AG04450 (cell line): ENCODE results near the gene TRAPPC2L. TPM values are rescaled to one million over a fixed set of nuclear protein-coding genes. Genes with fewer than 3 reads are reported as not detected.

Experiments used
- CTCF ChIA-PET: fragments of 300-600, 350-600 bp; formaldehyde crosslinking; extraction: SDS; loops from one replicate; lab custom pipeline; 2022; ENCODE audit warnings: antibody characterized with exemption, inconsistent platforms; lab: Charles Lee
- POLR2A ChIA-PET: fragments of 350-600 bp; formaldehyde crosslinking; extraction: SDS; loops from one replicate; lab custom pipeline; 2021; ENCODE audit warnings: antibody characterized with exemption, inconsistent platforms; lab: Yijun Ruan, JAX
- DNase-seq: peaks from one replicate; pipeline ENCODE4 v3.0.0-alpha.2; 2011; ENCODE audit warnings: low read depth, low spot score
- H3K27ac ChIP-seq: one replicate; pipeline ENCODE4 v1.5.1; 2012; ENCODE audit warnings: low read depth, low read length, control low read depth
- H3K27me3 ChIP-seq: one replicate; pipeline ENCODE4 v1.6.0; 2012; ENCODE audit warnings: low read length; ENCODE audit not compliant: control insufficient read depth, insufficient read depth
- H3K4me3 ChIP-seq: 2 replicates; pipeline ENCODE4 v1.5.1; 2011; ENCODE audit warnings: mild to moderate bottlenecking, low read depth, low read length, control low read depth
- H3K9me3 ChIP-seq: 2 replicates; pipeline ENCODE4 v1.5.1; 2012; ENCODE audit warnings: low read length; ENCODE audit not compliant: control insufficient read depth, insufficient read depth
- polyA plus RNA-seq: library from polyadenylated mRNA; depleted of rRNA; stranded (reverse); fragments of >200 nt; gene quantifications from 2 replicates; pipeline ENCODE4 v1.2.3, GENCODE V29; 2011
- TF ChIP-seq, protein P1 (sequence below): IDR thresholded peaks from 2 replicates; pipeline ENCODE4 v1.5.1; 2011; ENCODE audit warnings: low read depth, low read length, control low read depth, inconsistent platforms

The TRAPPC2L gene
- polyA plus RNA-seq, 1 experiment, result 72.8 TPM

DNA sequence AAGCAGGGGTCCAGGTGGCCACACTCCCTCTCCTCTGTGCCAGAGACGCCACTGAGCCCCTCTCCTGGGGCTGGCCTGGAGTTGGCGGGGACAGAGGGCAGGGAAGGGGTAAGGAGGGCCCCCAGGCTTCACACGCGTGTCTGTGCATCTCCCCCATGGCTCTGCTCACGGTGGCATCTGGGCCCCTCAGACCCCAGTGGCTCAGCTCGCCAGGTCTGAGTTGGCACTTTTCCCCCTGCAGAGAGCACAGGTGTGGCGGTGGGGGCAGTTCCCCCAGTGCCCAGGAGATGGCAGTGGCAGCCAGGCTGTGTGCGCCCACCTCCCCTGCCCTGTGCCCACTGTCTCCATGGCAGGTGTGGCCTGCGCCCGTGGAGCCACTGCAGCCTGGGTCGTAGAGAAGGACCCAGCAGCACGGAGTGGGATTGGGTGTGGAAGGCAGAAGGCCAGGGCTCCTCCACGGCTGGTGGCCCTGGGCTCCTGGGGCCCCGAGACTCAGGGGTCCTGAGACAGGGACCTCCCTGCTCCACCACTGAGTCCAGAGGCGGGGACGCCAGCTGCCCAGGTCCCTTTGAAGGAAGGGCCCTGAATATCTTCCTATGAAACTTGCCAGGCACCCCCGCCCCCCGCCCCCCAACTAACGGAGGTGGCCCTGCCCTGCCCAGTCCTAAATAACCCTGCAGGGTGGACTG is 40.9 kb upstream of the TRAPPC2L start:
- no peaks in the 10 kb centered on the region; the same call in 1 of the 2 replicates for H3K9me3 ChIP-seq
- no peaks in the 10 kb centered on the region for H3K27me3 ChIP-seq
- no peak for DNase-seq
- no peak overlapping the region for H3K4me3 ChIP-seq
- no peak overlapping the region for H3K27ac ChIP-seq
- ChIA-PET POLR2A (no interaction called here), CTCF (interaction anchor here (2.5 kb wide), 1 partner anchor 42 kb away, joined by 16 read pairs; the partner anchor contains the start of gene TRAPPC2L)
- TF ChIP-seq, protein P1, sequence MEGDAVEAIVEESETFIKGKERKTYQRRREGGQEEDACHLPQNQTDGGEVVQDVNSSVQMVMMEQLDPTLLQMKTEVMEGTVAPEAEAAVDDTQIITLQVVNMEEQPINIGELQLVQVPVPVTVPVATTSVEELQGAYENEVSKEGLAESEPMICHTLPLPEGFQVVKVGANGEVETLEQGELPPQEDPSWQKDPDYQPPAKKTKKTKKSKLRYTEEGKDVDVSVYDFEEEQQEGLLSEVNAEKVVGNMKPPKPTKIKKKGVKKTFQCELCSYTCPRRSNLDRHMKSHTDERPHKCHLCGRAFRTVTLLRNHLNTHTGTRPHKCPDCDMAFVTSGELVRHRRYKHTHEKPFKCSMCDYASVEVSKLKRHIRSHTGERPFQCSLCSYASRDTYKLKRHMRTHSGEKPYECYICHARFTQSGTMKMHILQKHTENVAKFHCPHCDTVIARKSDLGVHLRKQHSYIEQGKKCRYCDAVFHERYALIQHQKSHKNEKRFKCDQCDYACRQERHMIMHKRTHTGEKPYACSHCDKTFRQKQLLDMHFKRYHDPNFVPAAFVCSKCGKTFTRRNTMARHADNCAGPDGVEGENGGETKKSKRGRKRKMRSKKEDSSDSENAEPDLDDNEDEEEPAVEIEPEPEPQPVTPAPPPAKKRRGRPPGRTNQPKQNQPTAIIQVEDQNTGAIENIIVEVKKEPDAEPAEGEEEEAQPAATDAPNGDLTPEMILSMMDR, result peak; percentile 65

DNA sequence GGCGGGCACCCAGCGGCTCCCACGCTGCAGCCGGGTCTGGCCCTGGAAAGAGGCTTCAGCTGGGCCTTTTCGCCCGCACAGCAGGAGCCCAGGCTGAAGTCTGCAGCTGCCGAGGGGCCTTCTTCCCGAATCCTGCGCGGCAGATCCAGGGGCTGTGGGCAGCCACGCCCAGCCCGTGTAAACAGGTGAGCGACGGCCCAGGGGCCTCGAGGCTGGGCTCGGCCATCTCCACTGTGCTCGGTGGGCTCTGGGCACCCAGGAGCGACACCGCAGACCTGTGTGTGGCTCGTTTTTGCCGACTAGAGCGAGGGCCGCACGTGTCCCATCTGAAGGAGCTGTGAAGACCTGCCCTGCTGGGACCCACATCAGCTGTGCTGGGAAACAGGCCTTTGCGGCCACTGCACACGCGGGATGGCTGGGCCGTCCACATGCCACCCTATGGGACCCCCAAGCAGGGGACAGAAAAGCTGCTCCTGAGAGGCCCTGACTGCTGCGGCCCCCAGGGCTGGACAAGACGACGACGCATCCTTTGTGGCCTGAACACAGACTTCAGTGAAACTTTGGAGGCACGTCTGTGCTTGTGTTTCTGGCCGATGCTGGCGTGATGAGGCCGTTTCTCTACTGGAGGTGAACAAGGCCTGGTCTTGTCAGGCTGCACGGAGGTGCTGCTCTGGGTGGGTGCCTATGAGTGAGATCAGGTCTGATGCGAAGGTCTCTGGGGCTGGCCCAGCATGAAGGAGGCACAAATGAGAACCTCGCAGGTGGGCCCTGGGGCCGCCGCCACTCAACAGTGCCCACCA is 40.0 kb upstream of the TRAPPC2L start:
- H3K4me3 ChIP-seq, result no peak overlapping the region
- DNase-seq, result no peak
- CTCF ChIA-PET, result no interaction called here
- no peaks in the 10 kb centered on the region; the same call in 1 of the 2 replicates for H3K9me3 ChIP-seq
- no peak overlapping the region for H3K27ac ChIP-seq
- H3K27me3 ChIP-seq, result no peaks in the 10 kb centered on the region
- POLR2A ChIA-PET, result no interaction called here
- TF ChIP-seq, protein P1, result no peak

DNA sequence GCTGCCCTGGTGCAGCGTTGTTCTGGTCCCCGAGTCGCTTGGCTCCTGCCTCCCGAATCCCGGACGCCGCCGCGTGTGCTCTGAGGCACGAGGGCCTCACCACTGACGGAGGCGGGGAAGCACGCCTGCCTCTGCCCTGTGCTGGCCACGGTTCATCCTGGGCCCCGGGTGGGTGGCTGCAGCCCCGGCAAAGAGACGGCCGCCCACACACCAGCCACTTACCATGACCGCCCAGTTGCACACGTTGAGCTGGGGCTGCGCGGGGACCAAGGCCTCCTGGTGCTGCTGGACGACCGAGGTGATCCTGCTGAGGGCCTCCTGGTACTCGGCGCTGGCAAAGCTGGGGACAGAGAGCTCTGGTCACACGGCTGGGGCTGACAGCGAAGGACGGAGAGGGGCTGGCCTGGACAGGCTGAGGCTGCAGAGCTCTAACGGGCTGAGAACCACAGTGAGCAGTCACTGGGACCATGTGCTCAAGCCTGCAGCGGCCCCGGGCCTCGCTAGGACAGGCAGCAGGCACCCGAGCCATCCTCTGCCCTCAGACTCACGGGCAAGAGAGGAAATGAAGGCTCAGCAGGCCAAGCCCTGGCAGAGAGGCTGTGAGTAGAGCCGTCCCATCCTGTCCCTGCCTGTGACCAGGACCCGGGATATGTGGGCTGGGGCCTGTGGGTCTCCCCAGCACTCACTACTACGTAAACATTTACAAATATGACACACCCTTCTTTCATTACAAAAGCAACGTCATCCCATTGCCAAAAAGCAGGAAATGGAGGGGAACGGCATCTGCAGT is 38.9 kb upstream of the TRAPPC2L start:
- POLR2A ChIA-PET, result interaction anchor here (0.6 to 0.8 kb wide), 3 partner anchors 8 to 70 kb away, joined by 3 to 4 read pairs (median 3); no protein-coding TSS in a partner anchor
- DNase-seq, result peak; percentile 32
- TF ChIP-seq, protein P1, result no peak

DNA sequence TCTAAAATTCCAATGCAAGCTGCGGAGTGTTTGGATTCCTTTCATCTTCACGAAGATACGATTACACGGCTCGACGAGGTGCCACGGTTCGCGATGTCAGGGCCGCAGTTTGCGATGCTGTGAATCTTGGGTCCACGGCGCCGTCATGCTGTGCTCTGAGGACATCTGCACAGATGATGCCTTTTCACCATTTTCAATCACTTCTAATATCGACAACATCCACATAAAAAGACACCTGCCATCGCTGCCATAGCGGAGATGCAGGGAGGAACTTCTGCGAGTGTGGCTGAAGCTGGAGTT is 38.4 kb upstream of the TRAPPC2L start:
- Histone ChIP-seq H3K27me3 (no peaks in the 10 kb centered on the region), H3K4me3 (no peak overlapping the region), H3K27ac (peak overlapping the region; percentile 86), H3K9me3 (no peaks in the 10 kb centered on the region; the same call in 1 of the 2 replicates)
- DNase-seq, result no peak
- POLR2A ChIA-PET, result interaction anchor here (0.6 to 0.8 kb wide), 3 partner anchors 8 to 70 kb away, joined by 3 to 4 read pairs (median 3); no protein-coding TSS in a partner anchor
- TF ChIP-seq, protein P1, result no peak
- CTCF ChIA-PET, result interaction anchor here (0.6 to 1.6 kb wide), 3 partner anchors 39 to 81 kb away, joined by 3 read pairs; partner anchors contain the start of genes GALNS and TRAPPC2L

More for the DNA sequence above, 38.9 kb upstream of the TRAPPC2L start:
- no peaks in the 10 kb centered on the region for H3K27me3 ChIP-seq
- H3K4me3 ChIP-seq, result 0 out of 2 replicates have a peak overlapping the region, but pooled peaks have one; percentile 20
- no peaks in the 10 kb centered on the region; the same call in 1 of the 2 replicates for H3K9me3 ChIP-seq
- CTCF ChIA-PET, result interaction anchor here (0.6 to 1.6 kb wide), 5 partner anchors 39 to 244 kb away, joined by 3 to 6 read pairs (median 3); partner anchors contain the start of genes GALNS and TRAPPC2L
- H3K27ac ChIP-seq, result peak overlapping the region; percentile 86
